ENCODE results near the gene TTC29.

The TTC29 gene

GRCh38 chr4:146932116-146932515, 13.5 kb downstream of the TTC29 start:
- TF ChIP-seq ZFX (IDR thresholded peaks at IDR 0.05), result no peak
- TF ChIP-seq CTCF (conservative IDR thresholded peaks at IDR 0.05), result no peak
- no peak overlapping the region for H3K27ac ChIP-seq

DNA sequence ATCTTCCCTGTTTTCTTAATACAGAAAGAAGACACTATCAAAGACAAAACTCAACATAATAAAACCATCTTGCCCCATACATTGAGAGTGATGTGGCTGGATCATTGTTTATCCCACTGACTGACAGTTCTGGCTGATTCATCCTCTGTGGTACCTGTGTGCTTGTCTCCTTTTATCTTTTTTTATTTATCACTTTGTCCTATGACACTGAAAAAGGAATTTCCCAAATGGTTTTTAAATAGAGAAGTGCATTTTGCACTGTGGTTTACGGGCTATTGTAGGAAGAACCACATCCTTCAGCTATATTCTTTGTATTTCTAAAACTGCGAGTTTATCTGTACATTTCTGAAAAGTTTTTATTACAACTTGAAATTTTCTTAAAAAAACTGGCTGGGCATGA, 15.0 kb downstream of the TTC29 start:
- H3K27ac ChIP-seq, result no peak overlapping the region
- TF ChIP-seq ZFX (IDR thresholded peaks at IDR 0.05) (no peak), CTCF (conservative IDR thresholded peaks at IDR 0.05) (no peak)

DNA sequence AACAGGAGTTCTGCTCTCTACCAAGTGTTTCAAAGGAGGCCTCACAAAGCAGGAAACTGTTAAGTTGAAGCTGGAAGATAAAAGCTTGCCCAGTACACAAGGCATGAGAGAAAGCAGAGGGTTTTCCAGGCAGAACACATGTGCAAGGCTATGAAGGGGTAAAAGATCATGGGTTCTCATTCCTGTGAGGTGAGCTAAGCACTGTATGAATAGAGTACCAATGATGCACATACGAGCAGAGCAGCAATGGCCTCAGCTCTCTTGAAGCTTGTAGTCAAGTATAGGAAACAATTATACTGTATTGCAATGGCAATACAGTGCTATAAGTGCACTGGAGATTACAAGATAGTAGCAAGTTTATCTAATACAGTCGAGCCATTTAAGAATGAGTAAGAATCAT, 18.0 kb downstream of the TTC29 start:
- TF ChIP-seq ZFX (IDR thresholded peaks at IDR 0.05) (no peak), CTCF (conservative IDR thresholded peaks at IDR 0.05) (no peak)
- no peak overlapping the region for H3K27ac ChIP-seq

GRCh38 chr4:146916479-146917076, 29.1 kb downstream of the TTC29 start:
- TF ChIP-seq ZFX (IDR thresholded peaks at IDR 0.05) (no peak), CTCF (conservative IDR thresholded peaks at IDR 0.05) (peak; percentile 87)
- H3K27ac ChIP-seq, result no peak overlapping the region

GRCh38 chr4:146915132-146915531, 30.5 kb downstream of the TTC29 start:
- TF ChIP-seq CTCF (conservative IDR thresholded peaks at IDR 0.05), result no peak
- TF ChIP-seq ZFX (IDR thresholded peaks at IDR 0.05), result no peak
- no peak overlapping the region for H3K27ac ChIP-seq

DNA sequence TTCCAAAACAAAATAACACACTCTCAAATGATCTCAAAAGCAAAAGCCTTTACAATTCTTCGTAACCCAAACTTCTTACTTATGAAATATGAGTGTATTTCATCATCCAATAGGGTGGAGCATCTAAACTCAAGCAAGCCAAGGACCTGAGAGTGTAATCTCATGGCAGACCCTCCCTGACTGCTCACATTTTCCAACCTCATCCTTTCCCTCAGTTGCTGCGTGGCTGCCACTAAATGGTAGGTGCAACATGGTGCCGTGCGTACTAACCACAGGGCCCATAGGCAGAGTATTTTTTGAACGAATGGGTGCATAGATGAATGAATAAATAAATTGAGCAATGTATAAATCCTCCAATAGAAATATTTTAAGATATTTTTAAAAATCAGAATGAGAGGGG, 45.4 kb downstream of the TTC29 start:
- H3K27ac ChIP-seq, result no peak overlapping the region
- TF ChIP-seq CTCF (conservative IDR thresholded peaks at IDR 0.05), result no peak
- TF ChIP-seq ZFX (IDR thresholded peaks at IDR 0.05), result no peak

DNA sequence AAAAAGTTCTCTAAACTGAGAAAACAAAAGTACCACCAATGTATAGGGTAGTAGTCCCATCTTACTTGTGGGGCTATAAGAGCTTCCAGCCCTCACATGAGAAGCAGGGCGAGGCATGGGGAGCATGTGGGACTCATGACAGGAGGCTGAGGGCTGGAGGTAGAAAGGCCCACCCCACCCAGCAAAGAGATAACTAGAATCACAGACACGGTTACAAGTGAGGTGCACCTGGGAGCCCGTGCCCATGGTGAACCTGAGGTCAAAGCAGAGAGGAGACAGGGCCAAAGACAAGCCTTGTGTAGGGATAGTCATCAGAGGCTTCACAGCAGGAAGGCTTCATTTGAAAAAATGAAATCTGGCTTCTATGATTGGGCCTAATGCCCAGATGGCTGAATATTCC, 55.4 kb downstream of the TTC29 start:
- H3K27ac ChIP-seq, result no peak overlapping the region
- TF ChIP-seq CTCF (conservative IDR thresholded peaks at IDR 0.05) (no peak), ZFX (IDR thresholded peaks at IDR 0.05) (no peak)
